GM12878 (cell line): ENCODE data around the gene JADE3. TPM values are rescaled to one million over a fixed set of nuclear protein-coding genes. Genes with fewer than 3 reads are reported as not detected.

Source experiments
- ATAC-seq: fragments of 200-7000 bp; cut with Tn5 transposase; 3 replicates; pipeline ENCODE4 v1.9.1; 2020; ENCODE audit warnings: mild to moderate bottlenecking, moderate library complexity
- BruUV-seq: library from RNA; stranded (reverse); fragments of 400-500 nt; replicated peaks from 2 replicates; lab custom pipeline; 2021; lab: Mats Ljungman, UMichigan
- CTCF ChIA-PET: fragments of 300-600 bp; sonication (Branson Sonifier 250); formaldehyde crosslinking; extraction: SDS; loops from one replicate; lab custom pipeline; 2021; ENCODE audit warnings: inconsistent platforms; lab: Yijun Ruan, JAX
- POLR2A ChIA-PET: fragments of 350-600 bp; formaldehyde crosslinking; extraction: SDS; loops from one replicate; lab custom pipeline; 2021; ENCODE audit warnings: inconsistent platforms; lab: Charles Lee
- RAD21 ChIA-PET: fragments of 300-600 bp; sonication (Branson Sonifier 250); formaldehyde crosslinking; loops from one replicate; lab custom pipeline; 2023; ENCODE audit warnings: antibody characterized with exemption; ENCODE audit not compliant: unreplicated experiment; lab: Charles Lee
- SMC1A ChIA-PET: fragments of 300-600 bp; sonication (Branson Sonifier 250); formaldehyde crosslinking; loops from one replicate; lab custom pipeline; 2023; ENCODE audit not compliant: unreplicated experiment, uncharacterized antibody; lab: Charles Lee
- DNase-seq: peaks from one replicate; pipeline ENCODE4 v3.0.0-alpha.2; 2011; ENCODE audit warnings: low read depth, low spot score
- FAIRE-seq: peaks from 3 replicates; lab custom pipeline; 2011; peaks lifted over from hg19 to GRCh38; lab: Jason Lieb, UNC
- H2AFZ ChIP-seq: 2 replicates; pipeline ENCODE4 v1.6.0; 2011; ENCODE audit warnings: low read depth, low read length, control low read depth; ENCODE audit not compliant: control insufficient read depth
- H3K27ac ChIP-seq: 2 replicates; pipeline ENCODE4 v1.5.1; 2011; ENCODE audit warnings: control low read depth; ENCODE audit not compliant: control insufficient read depth, insufficient read depth
- H3K27me3 ChIP-seq, 2 experiments: replicated peaks in 1 of 2; 2 replicates each; pipeline versions ENCODE4 v1.6.0 to v1.6.1; 2011; ENCODE audit warnings: low read length in 1 of 2; ENCODE audit not compliant: control insufficient read depth in 2 of 2, insufficient read depth in 2 of 2
- H3K36me3 ChIP-seq, 2 experiments: 2 replicates each; pipeline ENCODE4 v1.5.1; 2011; ENCODE audit warnings: low read length in 1 of 2; ENCODE audit not compliant: control insufficient read depth in 2 of 2, insufficient read depth in 2 of 2
- H3K4me1 ChIP-seq: 2 replicates; pipeline ENCODE4 v1.6.1; 2011; ENCODE audit warnings: mild to moderate bottlenecking, low read length, moderate library complexity, mixed read lengths; ENCODE audit not compliant: control insufficient read depth, insufficient read depth
- H3K4me2 ChIP-seq: 2 replicates; pipeline ENCODE4 v1.6.0; 2011; ENCODE audit warnings: control low read depth; ENCODE audit not compliant: control insufficient read depth, insufficient read depth
- H3K4me3 ChIP-seq: fragments of 200-600 bp; sonication (generic); 2 replicates; pipeline ENCODE4 v1.5.1; 2016
- H3K79me2 ChIP-seq: 2 replicates; pipeline ENCODE4 v1.6.0; 2011; ENCODE audit warnings: low read length; ENCODE audit not compliant: control insufficient read depth, insufficient read depth
- H3K9ac ChIP-seq: 2 replicates; pipeline ENCODE4 v1.8.0; 2011; ENCODE audit warnings: low read length, control low read depth, mixed read lengths; ENCODE audit not compliant: control insufficient read depth, insufficient read depth
- H3K9me3 ChIP-seq: replicated peaks from 3 replicates; pipeline ENCODE4 v1.5.1; 2011; ENCODE audit warnings: mild to moderate bottlenecking, low read length; ENCODE audit not compliant: control insufficient read depth, insufficient read depth
- H4K20me1 ChIP-seq: 2 replicates; pipeline ENCODE4 v1.6.0; 2011; ENCODE audit not compliant: control insufficient read depth, insufficient read depth
- ASH2L ChIP-seq: fragments of 300-600, 200-600 bp; sonication (generic); IDR thresholded peaks from 2 replicates; pipeline ENCODE4 v1.6.1; 2017; ENCODE audit warnings: low read depth, mild to moderate bottlenecking, borderline replicate concordance
- BCL3 ChIP-seq: IDR thresholded peaks from 2 replicates; pipeline ENCODE4 v1.6.1; 2011; ENCODE audit warnings: borderline replicate concordance, low read depth, mild to moderate bottlenecking, moderate library complexity, low read length; ENCODE audit not compliant: insufficient read depth, poor library complexity, severe bottlenecking
- CBX5 ChIP-seq: sonication (generic); IDR thresholded peaks from 2 replicates; pipeline ENCODE4 v1.6.1; 2016; ENCODE audit warnings: low read depth, moderate library complexity, mild to moderate bottlenecking, inconsistent platforms
- E2F4 ChIP-seq: IDR thresholded peaks from 2 replicates; pipeline ENCODE4 v1.6.1; 2012; ENCODE audit warnings: low read depth, low read length, improper control_type of control experiment
- IRF3 ChIP-seq: fragments of 450-650 bp; IDR thresholded peaks from 2 replicates; pipeline ENCODE4 v1.6.1; 2014; ENCODE audit warnings: mild to moderate bottlenecking
- MAX ChIP-seq: IDR thresholded peaks from 2 replicates; pipeline ENCODE4 v1.6.1; 2012; ENCODE audit warnings: low read depth, low read length, improper control_type of control experiment
- RB1 ChIP-seq: fragments of 450-650 bp; formaldehyde crosslinking; IDR thresholded peaks from 2 replicates; pipeline ENCODE4 v1.6.1; 2017; ENCODE audit warnings: mild to moderate bottlenecking, borderline replicate concordance
- RCOR1 ChIP-seq: conservative IDR thresholded peaks from 2 replicates; pipeline ENCODE4 v1.6.1; 2012; ENCODE audit warnings: low read depth, low read length, improper control_type of control experiment
- RELA ChIP-seq: fragments of 450-650 bp; IDR thresholded peaks from 2 replicates; pipeline ENCODE4 v1.8.0; 2014; ENCODE audit warnings: borderline replicate concordance; ENCODE audit not compliant: partially characterized antibody
- RELB ChIP-seq: fragments of 450-650 bp; IDR thresholded peaks from 2 replicates; pipeline ENCODE4 v1.6.1; 2017; ENCODE audit warnings: low read depth, mild to moderate bottlenecking, moderate library complexity
- WRNIP1 ChIP-seq: IDR thresholded peaks from 2 replicates; pipeline ENCODE4 v1.6.1; 2011; ENCODE audit warnings: low read depth, low read length, improper control_type of control experiment, borderline replicate concordance
- ZNF24 ChIP-seq: fragments of 450-650 bp; IDR thresholded peaks from 2 replicates; pipeline ENCODE4 v1.6.1; 2017; ENCODE audit warnings: antibody characterized with exemption, mild to moderate bottlenecking
- ZNF687 ChIP-seq: fragments of 450-650 bp; IDR thresholded peaks from 2 replicates; pipeline ENCODE4 v1.6.1; 2017; ENCODE audit warnings: mild to moderate bottlenecking, moderate library complexity
- WGBS: methylation state at CpG from one replicate; pipeline ENCODE4 v1.1.6; 2016; ENCODE audit warnings: low lambda C conversion rate; ENCODE audit not compliant: insufficient replicate concordance, insufficient coverage; ENCODE audit errors: missing lambda C conversion rate; 5-methylcytosine and 5-hydroxymethylcytosine counted together
- in situ Hi-C: fragments of 300-500 bp; cut with MboI; formaldehyde crosslinking; loops from 9 replicates; pipeline ENCODE4 v1.14.3; 2018; ENCODE audit warnings: mixed read lengths
- intact Hi-C: fragments of 100-400 bp; cut with micrococcal nuclease; formaldehyde crosslinking; loops from one replicate; pipeline ENCODE4 v1.14.2; 2022; ENCODE audit not compliant: unreplicated experiment
- polyA plus RNA-seq, 11 experiments: library from polyadenylated mRNA; depleted of rRNA in 4 of 11; unstranded in 6 of 11; stranded (reverse) in 5 of 11; fragments of >200 nt; fragmentation: Nextera tagmentation in 4 of 11; fragmentation: Illumina TruSeq in 1 of 11; extraction: Ambion mirVana in 4 of 11; extraction: Trizol in 1 of 11; gene quantifications; 1 replicate in 1 of 11; 2 replicates in 10 of 11; pipeline versions ENCODE4 v1.2.1 to v1.2.3, GENCODE V29; 2011 to 2016; ENCODE audit warnings: inconsistent platforms in 2 of 11, missing spikeins in 2 of 11, low read depth in 1 of 11
- total RNA-seq, 4 experiments: library from RNA; depleted of rRNA in 3 of 4; stranded (reverse); fragments of >200 nt in 3 of 4; fragmentation: Illumina TruSeq in 1 of 4; extraction: Trizol in 1 of 4; gene quantifications; 2 replicates each; pipeline versions ENCODE4 v1.2.1 to v1.2.3, GENCODE V29; 2013 to 2021

The JADE3 gene
- total and polyA plus RNA-seq, 10 of the 15 experiments (the other 5 are each of a cell fraction or from before 2014, with no cell fraction given): 0.06 to 13.0 (median 0.65) TPM

- no peak for FAIRE-seq
- no peaks in the 10 kb centered on the region for H3K79me2 ChIP-seq
- SMC1A ChIA-PET: interaction anchor here (0.7 to 1.8 kb wide), 10 partner anchors 9 to 297 kb away, joined by 3 to 9 read pairs (median 4); no protein-coding TSS in a partner anchor
- 38% methylated on average over 11 of the region's 11 CpGs for WGBS
- intact Hi-C loops (loop anchor here (5.0 to 10.0 kb wide), 3 partner anchors 192 to 337 kb away; partner anchors contain the start of gene SLC9A7), in situ Hi-C loops (no loop called here)
- ATAC-seq: no peak
- CTCF ChIA-PET: interaction anchor here (0.6 to 2.3 kb wide), 23 partner anchors 12 to 689 kb away, joined by 3 to 12 read pairs (median 3); no protein-coding TSS in a partner anchor
- no peaks in the 10 kb centered on the region for H3K4me1 ChIP-seq
- H3K36me3 ChIP-seq: no peaks in the 10 kb centered on the region
- H3K9ac ChIP-seq: no peak overlapping the region
- H3K4me3 ChIP-seq: no peak overlapping the region
- no peaks in the 10 kb centered on the region for H4K20me1 ChIP-seq
- H3K27ac ChIP-seq: no peak overlapping the region
- DNase-seq: no peak
- no TSS peak for BruUV-seq
- no peak overlapping the region for H2AFZ ChIP-seq
- POLR2A ChIA-PET: no interaction called here
- no peaks in the 10 kb centered on the region for H3K27me3 ChIP-seq
- no peaks in the 10 kb centered on the region for H3K9me3 ChIP-seq
- H3K4me2 ChIP-seq: no peak overlapping the region
- no peak for TF ChIP-seq ASH2L
- no peak for TF ChIP-seq RELB
- TF ChIP-seq MAX: no peak
- TF ChIP-seq E2F4: no peak
- TF ChIP-seq ZNF687: no peak
- no peak for TF ChIP-seq RELA
- TF ChIP-seq RB1: no peak
- no peak for TF ChIP-seq ZNF24
- TF ChIP-seq IRF3: no peak
- TF ChIP-seq RCOR1: no peak
- TF ChIP-seq WRNIP1: no peak
- TF ChIP-seq BCL3: no peak
- no peak for TF ChIP-seq CBX5
- RAD21 ChIA-PET: interaction anchor here (0.9 to 1.8 kb wide), 3 partner anchors 190 to 297 kb away, joined by 3 to 8 read pairs (median 3); no protein-coding TSS in a partner anchor
Measured at GRCh38 chrX:47093860-47094259, 181.6 kb downstream of the JADE3 start.
